ENCODE measurements around the gene ARHGEF11.

Gene ARHGEF11

DNA sequence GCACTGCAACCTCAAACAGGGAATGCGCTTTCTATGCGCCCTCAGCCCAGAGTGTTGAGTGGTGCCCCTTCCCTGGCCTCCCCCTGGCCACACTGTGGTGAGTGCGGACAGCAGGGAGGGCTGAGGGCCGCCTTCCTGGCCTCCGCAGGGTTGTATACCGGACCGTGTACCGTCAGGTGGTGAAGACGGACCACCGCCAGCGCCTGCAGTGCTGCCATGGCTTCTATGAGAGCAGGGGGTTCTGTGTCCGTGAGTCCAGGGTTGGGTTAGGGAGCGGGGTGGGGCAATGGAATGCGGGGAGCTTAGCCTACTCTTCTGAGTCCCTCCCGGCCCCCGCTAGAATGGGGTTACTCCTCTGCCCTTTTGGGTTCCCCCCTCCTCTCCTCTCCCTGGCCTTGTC, 140.4 kb downstream of the ARHGEF11 start:
- no peak for DNase-seq

- DNase-seq, result no peak
Observed at GRCh38 chr1:156904187-156904959, 141.2 kb downstream of the ARHGEF11 start.

DNA sequence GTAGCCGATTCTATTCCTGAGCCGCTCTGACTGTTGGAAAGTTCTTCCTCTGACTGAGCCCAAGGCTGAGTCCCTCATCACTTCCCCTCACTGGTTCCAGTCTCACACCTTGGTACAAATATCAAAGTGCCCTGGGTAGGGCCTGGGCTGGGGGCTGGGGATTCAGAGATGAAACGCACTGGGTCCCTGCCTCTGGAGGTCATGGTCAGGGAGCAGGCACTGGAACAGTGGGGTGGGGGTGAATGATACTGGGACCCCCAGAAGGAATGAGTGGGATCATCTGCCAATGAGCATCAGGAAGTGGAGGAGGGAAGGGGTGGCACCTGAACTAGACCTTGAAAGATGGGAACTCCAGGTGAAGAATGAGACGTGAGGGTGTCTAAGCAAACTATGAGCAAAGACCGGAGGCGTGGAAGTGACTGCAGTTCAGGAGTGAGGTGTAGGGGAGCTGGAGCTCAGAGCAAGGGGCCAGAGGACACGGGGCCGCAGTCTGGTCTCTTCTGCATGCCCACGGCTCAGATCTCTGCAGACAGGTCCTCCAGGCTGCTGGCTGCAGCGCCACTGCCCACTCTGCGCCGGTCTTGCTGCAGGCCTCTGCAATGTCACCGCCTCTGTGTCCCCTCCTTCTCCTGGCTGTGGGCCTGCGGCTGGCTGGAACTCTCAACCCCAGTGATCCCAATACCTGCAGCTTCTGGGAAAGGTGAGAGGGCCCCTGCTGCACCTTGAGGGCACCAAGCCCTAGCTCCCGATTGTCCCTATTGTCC, 142.0 kb downstream of the ARHGEF11 start:
- no peak for DNase-seq

DNA sequence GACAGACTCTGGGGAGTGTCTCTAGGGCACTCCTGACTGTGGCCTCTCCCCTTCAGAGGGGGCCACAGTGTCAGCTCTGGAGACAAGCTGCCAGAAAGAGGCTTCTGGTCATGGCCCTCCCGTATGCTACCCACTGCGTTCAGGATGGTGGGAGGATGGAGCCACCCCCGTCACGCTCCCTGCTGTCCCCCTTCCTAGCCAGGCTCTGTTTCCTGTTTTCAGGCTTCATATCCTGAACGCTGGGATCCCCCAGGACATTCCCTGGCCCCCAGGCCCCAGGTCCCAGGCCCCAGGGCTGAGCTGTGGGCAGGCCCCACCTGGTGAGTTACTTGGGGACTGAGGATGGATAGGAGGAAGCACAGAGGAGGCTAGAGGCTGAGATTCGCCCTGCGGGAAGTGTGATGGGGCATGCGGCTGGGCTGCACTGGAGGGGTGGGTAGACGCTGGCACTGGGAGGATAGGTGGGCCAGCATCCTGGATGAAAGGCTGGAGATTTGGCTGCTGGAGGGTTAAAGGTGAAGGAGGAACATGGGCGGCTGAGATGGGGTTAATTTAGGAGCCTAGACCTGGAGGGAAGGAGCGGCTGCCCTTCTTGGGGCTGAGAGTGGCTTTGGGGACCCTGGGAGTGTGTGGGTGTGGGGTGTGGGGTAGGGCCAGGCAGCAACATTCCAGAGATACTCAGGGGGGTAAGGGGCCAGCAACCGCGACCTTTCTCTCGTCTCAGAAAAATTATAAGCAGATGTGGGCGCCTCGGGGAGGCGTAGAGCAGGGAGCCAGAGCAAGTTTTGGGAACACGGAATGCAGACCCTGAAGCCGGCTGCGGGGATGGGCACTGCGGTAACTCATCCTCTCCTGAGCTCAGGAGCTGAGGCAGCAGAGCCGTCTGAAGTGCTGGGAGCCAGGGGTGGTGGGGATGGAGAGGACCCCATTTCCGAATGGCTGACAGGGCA, 143.3 kb downstream of the ARHGEF11 start:
- DNase-seq, result no peak

DNA sequence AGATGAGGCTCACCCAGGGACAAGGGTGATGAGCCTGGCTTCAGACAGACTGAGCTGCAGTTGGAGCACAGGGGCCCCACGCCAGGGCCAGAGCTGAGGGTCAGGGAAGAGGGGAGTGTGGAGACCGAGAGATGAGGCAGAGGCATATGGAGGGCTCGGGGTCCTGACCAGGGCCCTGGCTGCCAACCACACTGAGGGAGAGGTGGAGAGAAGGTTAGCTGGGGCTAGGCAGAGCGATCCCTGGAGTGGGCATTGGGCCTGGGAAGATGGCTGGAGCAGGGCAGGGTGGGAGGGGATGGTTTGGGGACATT, 144.0 kb downstream of the ARHGEF11 start:
- no peak for DNase-seq

DNA sequence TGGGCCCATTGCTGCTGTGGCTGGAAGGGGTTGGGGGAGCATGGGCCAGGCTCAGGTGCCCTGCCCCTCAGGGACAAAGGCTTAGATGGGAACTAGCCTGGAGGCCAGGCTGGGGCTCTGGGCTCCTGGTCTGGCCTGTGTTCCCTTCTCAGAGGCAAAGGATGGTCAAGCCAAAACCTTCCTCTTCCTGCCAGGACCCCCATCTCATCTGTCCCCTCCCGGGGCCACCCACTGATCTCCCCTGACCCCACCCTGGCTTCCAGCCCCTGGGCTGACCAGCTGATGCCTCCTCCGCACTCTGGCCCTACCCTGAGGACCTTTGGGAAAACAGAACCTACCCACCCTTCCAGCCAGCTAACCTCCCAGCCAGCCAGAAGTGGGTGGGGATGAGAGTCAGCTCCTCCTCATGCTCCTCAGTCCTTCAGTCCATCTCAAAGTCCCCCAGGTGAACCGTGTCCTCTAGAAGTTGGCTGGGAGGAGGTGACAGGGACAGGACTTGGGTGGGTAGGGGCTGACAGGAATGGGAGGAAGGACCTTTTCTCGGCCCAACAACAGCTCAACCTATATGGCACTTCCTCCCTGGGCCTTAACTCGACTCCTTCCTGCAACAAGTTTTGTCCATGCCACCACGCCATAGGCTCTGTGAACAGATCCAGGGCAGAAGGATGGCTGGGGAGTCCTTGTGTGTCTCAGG, 144.5 kb downstream of the ARHGEF11 start:
- no peak for DNase-seq

GRCh38 chr1:156899956-156900718, 145.4 kb downstream of the ARHGEF11 start:
- no peak for DNase-seq

GRCh38 chr1:156898971-156899664, 146.4 kb downstream of the ARHGEF11 start:
- no peak for DNase-seq

DNA sequence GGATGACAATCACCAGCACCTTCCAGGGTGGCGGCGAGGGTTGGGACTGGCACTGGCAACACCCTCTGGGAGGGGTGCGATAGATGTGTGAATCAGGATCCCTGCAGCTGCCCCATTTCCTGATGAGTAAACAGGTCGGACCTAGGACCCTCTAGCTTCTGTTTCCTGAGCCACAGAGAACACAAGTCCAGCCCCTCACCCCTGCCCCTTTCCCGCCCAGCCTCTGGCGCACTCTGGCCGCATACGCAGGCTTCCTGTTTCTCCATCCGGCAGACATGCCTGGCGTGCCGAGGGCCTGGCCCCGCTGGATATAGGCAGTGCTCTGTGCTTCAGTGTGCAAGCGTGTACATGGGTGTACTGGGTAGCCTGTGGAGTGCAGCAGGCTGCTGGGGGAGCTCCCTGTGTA, 147.4 kb downstream of the ARHGEF11 start:
- DNase-seq, result no peak

- no peak for DNase-seq
Observed at GRCh38 chr1:156897078-156897825, 148.3 kb downstream of the ARHGEF11 start.

GRCh38 chr1:156896490-156897033, 149.0 kb downstream of the ARHGEF11 start:
- no peak for DNase-seq

GRCh38 chr1:156895927-156896326, 149.6 kb downstream of the ARHGEF11 start:
- no peak for DNase-seq

- no peak for DNase-seq
Observed at GRCh38 chr1:156895455-156895812, 150.1 kb downstream of the ARHGEF11 start.

DNA sequence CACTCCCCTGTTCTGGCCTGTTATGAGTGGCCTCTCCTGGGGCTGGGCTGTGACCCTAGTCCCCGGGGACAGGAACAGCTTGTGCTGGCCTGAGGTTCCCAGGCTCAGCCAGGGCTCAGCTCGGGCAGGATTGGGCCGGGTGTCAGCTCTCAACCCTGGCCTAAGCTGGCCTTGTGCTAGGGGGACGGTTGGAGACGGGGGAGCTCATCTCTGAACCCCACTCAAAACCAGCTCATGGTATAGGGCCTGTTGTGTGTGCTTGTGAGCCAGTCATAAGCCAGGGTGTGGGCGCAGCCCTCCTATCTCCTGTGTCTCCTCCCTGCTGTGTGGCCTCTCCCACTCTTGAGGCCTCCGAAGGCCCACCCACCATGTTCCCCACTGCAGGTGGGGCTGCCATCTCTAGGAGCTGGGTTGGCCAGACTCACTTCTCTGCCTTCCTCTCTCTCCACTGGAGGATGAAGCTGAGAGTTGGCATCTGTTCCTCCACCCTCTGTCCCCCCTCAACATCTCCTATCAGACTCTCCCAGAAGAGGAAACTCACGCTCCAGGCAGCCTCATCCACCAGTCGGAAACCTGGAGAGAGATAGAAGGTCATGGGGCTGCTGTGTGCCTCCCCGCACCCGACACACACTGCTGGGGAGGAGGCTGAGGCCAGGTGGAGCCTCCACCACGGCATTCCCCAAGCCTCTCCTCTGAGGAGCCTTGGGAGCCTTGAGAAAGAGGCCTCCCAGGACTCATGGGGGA, 150.7 kb downstream of the ARHGEF11 start:
- DNase-seq, result no peak

DNA sequence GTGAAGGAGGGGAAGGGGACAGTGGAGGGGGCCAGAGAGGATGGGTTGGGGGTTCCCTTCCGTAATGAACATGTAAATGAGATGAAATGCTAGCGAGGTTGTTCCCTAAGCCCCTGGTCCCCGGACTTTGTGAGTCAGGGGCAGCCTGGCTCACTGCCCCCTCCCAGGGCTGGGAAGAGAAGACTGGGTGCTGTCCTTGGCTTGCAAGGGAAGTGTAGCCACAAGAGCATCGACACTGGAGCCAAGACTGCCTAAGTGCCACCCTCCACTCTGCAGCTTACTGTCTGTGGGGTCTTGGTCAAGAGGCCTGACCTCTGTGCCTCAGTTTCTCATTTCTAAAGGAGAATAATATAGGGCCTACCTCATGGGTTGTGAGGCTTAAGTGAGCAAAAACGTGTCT, 151.5 kb downstream of the ARHGEF11 start:
- no peak for DNase-seq

GRCh38 chr1:156893048-156893953, 152.2 kb downstream of the ARHGEF11 start, which contains the start of gene PEAR1:
PEAR1 (plus strand) TSS chr1:156893718; CDS start chr1:156903927, 10,209 bp downstream.
- no peak for DNase-seq

- no peak for DNase-seq
Observed at GRCh38 chr1:156892190-156893047, 153.1 kb downstream of the ARHGEF11 start.

Data from DMS79 (cell line).